Stimulated activated CD4-positive, alpha-beta T cell treated with anti-CD3 and anti-CD28 coated beads, Interleukin-2, amount 100 ng/mL, for 24 hours (primary cell): Measurements from ENCODE around the gene IP6K3.

Experiments
- DNase-seq, 2 donors: peaks; one replicate each; pipeline ENCODE4 v3.0.0-alpha.2; 2020

The IP6K3 gene

DNA sequence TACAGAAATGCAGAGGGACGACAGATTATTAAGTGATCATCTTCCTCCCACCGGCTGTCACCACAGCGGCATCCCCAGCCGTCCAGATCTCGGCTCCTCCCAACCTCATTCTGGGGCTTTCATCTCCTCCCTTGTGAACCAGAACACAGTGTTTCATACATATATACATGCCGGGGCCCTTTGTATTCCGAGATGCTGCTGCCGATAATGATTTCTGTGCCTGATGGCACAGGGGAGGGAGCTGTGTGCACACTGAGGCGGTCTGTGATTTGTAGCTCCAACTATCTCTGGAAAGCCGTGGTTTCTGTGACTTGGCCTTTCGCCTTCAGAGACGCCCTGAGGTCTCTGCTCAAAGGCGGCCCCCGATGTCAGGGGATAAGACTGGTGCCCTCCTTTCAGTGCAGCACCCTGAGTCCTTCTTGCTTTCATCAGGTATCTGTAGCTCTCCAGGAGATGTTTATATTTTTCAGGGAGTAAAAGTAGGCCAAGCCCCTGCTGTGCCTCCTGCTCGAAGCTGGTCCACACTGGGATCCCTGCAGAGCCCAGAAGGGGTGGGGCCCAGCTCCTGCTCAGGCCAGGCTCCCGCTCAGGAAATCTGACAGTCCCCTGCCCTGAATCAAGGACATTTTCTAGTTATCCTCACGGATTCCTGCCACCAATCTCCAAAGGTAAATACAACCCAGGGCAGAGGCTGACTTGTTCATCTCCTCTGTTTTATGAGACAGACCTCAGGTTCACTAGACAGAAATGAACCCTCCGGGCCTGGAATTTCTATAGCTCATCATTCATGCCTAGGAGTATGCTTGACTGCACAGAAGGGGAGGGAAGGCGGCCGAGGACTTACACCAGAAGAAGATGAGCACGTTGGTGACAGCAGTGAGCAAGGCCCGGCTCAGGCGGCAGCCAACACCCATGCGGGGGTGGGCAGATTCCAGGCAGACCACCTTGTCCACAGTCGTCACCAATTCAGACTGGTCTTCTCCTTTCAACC, 31.0 kb upstream of the IP6K3 start:
- no peak for DNase-seq

GRCh38 chr6:33776764-33777163, 30.1 kb upstream of the IP6K3 start:
- DNase-seq: no peak

DNA sequence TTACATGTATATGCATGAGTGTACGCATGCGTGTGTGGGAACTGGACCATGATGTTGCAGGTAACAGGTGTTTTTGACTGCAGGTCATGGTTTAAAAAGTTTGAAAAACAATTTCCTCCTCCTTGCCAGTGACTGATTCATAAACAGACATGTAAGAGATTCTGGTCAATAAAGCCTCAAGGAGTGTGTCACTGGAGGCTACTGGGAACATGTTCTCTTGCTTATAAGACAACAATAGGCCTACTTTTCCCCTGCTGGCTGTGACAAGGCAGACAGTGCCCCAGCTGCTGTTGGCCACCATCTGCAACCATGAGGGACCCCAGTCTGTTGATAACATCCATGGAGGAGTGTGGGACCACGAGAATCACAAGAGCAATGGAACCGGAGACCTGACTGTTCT, 29.5 kb upstream of the IP6K3 start:
- no peak for DNase-seq

- no peak for DNase-seq
Measured at GRCh38 chr6:33774774-33775173, 28.1 kb upstream of the IP6K3 start.

DNA sequence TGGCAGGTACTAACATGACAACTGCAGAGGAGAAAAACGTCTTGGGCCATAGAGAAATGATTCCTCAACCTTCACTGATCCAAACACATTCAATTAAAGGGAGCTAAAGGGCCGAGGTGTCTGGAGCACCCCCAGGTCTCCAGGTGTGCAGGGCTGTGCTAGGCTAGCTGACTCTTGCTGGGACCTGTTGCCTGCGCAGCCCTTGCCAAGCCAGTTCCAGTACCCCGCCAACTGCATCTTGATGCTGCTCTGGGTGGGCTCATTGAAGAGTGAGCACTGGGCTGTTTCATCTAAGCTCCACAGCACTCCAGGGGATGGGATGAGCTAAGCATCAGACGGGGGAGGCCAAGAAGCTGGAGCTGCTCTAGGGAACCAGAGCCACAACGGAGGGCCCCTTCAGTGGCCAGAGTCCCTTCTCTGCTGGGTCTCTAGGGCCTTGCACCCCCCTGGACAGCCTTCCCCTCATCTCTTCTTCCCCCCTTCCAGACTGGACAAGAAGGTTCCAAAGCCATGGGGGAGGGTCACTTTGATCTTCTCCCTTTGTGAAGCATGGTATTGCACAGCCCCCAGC, 26.3 kb upstream of the IP6K3 start:
- DNase-seq: no peak

- no peak for DNase-seq
Measured at GRCh38 chr6:33772082-33772830, 25.6 kb upstream of the IP6K3 start.

GRCh38 chr6:33771146-33772081, 24.7 kb upstream of the IP6K3 start:
- DNase-seq: peak; percentile 68 to 73

GRCh38 chr6:33770833-33771145, 24.1 kb upstream of the IP6K3 start:
- no peak for DNase-seq

DNA sequence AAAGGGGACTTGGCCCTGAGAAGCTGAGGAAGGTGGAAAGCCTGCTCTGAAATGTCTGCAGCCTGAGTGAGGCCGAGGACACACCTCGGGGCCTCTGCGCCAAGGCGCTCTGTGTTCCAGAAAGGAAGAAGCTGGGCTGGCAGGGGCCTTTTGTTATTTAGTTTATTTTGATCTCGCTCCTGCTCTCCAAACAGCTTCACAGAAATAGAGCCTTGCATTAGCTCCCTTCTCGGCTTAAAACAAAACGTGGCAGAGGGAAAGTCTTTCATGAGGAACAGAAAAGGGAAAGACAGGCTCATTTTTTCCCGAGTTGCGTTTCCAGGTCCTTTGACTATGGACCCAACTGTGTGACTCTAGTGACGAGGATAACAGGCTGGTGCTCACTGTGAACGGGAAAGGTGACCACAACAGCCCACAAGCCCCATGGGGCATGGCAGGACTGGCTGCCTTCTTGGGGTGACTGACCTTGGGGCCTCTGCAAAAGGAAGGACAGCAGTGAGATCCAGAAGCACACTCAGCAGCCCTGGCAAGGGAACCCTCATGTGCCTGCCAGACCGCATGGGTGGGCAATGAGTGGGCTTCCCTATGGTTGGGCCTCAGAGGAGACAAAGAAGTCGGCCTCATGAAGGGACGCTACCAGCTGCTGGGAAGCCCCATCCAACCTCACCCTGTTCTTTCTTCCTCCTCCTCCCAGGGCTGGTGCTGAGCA, 23.6 kb upstream of the IP6K3 start:
- DNase-seq: no peak

DNA sequence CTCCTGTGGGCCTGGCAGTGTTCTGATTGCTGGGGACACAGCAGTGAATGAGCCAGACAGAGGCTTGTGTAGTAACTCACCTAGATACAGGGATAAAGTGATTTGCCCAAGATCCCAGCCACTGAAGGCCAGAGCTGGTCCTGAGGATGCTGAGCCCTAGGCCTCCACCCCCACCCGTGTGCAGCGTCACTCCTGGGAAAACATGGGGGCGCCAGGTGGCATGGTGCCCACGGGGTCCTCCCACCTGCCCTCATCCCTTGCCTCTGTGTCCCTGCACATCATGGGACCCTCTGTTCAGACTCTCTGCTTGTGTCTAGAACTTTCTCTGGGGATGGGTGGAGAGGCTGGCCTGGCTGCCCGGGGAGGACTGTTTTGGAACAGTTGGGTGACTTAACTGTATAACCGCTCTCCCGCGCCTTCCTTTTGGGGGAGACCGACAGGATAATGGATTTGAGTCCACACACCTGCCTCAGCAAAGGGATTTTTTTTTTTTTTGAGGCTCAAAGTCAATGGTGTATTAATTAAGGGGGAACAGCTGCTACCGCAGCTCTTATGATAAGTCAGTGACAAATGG, 22.6 kb upstream of the IP6K3 start:
- DNase-seq: no peak

GRCh38 chr6:33768644-33769120, 22.0 kb upstream of the IP6K3 start:
- DNase-seq: peak; percentile 84 to 85

GRCh38 chr6:33766921-33767907, 20.5 kb upstream of the IP6K3 start:
- DNase-seq: no peak

GRCh38 chr6:33765368-33765767, 18.7 kb upstream of the IP6K3 start:
- no peak for DNase-seq

DNA sequence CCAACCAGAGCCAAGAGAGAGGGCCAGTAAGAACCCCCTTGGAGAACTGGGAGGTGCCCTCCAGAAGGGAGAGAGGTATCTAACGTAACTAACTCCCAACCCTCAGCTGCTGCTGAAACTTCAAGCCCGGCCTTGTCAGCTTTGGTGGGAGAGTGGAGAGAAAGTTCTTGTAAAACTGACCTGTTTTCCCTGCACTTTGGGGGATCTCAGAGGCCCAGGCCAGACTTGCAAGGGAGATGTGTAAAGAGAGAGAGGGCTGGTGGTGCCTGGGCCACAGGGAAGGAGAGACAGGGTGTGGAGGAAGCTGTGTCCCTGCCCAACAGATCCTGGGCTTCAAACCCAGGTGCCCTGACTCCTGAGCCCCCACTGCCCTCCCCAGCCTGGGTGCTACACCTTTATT, 17.3 kb upstream of the IP6K3 start:
- no peak for DNase-seq

- no peak for DNase-seq
Measured at GRCh38 chr6:33763483-33763882, 16.8 kb upstream of the IP6K3 start.

DNA sequence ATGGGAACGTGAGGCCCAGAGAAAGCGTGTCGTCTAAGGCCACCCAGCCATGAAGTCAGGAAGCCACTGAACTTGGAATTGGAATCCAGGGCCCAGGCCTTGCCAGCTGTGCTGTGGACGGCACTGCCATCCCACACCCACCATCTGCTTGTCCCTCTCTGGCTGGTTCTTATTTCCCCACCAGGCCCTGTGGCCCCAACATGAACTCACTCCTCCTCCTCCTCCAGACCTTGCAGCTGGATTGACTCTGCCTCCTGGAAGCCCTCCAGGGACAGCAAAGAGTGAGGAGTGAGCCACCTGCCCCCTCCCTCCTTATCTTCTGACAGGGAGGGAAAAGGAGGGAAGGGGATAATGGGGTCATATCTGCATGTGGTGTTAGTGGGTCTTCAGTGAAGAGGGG, 16.0 kb upstream of the IP6K3 start:
- DNase-seq: no peak

- peak; percentile 44 to 55 for DNase-seq
Measured at GRCh38 chr6:33761922-33762629, 15.4 kb upstream of the IP6K3 start.

DNA sequence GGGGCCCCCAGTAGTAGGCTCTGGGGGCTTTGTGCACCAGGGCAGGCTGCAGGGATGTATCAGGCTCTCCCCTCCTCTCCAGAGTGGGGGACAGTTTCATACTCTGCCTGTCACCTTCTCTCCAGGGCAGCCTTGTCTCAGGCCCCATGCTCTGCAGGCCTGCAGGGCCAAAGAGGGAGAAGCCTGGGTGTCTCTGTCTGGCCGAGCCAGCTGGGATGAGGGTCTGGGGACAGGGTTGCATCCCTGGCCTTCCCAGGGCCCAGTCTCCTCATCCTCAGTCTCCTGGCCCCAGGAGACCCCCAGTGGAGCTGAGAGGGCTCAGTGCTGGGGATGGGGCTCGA, 14.8 kb upstream of the IP6K3 start:
- DNase-seq: no peak

GRCh38 chr6:33759887-33760629, 13.4 kb upstream of the IP6K3 start:
- no peak for DNase-seq
